Fibroblast of skin of left biceps (primary cell): ENCODE measurements around the gene RNU11.
A peak's percentile ranks its signal among the peaks of the same experiment; 100 is the strongest.
"Not testable (repeated sequence)": the region's sequence is repeated elsewhere in the genome, so short reads cannot be mapped to it uniquely, and the experiment has no call there.

Source experiments
- DNase-seq, 2 experiments: peaks; one replicate each; pipeline ENCODE4 v3.0.0-alpha.2; 2013; ENCODE audit warnings: low read depth in 2 of 2

Gene RNU11

DNA sequence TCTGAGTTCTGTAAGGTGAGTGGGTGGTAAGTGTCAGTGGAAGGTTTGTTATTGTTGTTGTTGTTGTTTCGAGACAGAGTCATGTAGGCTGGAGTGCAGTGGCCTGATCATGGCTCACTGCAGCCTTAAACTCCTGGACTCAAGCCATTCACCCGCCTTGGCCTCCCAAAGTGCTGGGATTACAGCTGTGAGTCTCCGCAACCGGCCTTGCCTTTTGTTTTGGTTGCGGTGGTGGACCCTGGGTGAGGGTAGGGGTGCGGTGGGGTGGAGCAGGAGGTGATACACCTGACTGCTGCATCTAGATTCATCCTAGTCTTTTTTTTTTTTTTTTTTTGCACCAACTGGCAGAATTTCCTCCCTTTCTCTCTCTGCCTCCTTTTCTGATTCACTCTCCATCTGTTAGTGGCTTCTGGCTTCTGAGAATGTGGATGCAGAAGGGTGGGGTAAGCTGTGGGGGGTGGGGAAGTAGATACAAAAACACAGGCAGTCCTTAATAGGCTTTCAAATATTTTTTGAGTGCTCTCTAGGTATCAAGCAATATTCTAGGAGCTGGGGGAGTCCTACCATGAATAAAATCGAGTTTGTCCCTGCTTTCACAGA is 15.6 kb downstream of the RNU11 start:
- DNase-seq, result no peak

DNA sequence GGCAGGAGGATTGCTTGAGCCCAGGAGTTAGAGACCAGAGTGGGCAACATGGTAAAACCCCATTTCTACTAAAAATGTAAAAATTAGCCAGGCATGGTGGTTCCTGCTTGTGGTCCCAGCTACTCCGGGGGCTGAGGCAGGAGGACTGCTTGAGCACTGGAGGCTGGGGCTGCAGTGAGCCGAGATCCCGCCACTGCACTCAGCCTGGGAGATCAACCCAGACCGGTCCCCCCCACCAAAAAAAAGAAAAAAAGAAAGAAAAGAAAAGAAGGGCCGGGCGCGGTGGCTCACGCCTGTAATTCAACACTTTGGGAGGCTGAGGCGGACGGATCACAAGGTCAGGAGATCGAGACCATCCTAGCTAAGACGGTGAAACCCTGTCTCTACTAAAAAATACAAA is 18.4 kb downstream of the RNU11 start:
- no peak for DNase-seq

DNA sequence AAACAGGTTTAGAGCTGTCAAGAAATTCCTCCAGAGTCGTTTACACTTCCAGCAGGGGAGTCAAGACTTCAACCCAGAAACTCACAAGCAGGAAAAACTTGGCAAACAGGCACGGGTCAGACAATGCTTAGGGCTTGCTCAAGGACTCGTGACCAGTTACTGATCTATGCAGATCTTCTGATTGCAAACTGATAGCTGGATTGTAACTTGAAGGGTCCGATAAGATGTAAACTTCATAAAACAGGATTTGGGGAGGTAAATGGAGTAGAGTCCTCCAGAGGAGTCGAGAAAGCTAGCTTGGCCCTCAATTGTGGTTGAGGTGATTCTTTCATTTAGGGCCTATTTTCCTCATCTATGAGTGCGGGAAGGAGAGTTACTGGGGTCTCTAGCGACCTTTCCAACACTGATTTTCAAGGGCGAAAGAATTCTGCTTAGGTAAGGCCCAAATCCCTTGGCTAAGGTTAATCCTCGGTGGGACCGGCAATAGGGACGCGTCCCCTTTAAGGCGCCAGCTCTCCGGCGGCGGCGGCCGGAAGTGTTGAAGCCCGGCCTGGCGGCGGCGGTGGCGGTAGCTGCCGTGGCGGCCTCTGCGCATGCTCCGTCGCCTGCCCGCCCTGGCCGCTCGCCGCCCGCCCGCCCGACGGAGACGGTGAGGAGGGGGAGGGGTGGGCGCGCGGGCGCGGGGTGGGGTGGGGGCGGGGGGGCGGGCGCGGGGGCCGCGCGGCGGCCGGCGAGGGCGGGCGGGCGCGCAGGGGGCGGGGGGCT is 20.0 kb downstream of the RNU11 start, which contains the start of gene GMEB1:
GMEB1 (plus strand) TSS at position 594 of the 765 bp plus-strand sequence. CDS start 14,829 bp downstream, outside the sequence.
- peak; percentile 57 to 62 for DNase-seq

DNA sequence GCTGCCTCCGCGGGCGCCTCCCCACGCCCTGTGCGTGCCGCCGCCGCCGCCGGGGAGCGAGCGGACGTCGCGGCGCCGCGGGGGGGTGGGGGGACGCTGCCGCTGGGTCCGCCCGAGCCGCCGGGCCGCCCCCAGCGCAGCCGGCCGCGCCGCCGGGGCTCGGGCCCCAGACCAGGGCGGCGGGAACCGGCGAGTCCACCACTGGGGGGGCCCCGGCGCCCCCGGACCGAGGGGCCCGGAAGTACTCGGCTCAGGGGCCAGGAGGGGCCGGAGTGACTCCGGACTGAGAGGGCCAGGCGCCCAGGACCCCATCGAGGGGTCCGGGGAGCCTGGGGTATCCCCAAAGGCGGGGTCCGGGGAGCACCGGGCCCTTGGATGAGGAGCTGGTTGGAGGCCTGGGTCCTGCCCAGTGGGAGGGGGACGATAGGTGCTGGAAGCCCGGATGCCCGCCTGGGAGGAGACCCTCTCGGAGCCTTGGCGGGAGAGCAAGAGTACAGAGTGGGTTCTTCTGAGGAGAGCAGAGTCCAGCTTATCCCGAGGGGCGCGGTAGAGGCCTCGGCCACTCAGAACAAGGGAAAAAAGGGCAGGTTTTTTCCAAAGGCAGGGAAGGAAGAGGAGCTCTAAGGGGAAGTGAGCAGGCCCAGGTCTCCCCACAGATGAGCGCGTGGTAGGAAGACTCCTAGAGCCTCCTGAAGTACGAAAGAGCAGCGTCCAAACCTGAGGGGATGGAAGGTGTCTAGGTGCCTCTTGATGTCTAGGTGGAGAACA is 20.7 kb downstream of the RNU11 start:
- DNase-seq, result peak in 1 of 2 experiments; percentile 39

DNA sequence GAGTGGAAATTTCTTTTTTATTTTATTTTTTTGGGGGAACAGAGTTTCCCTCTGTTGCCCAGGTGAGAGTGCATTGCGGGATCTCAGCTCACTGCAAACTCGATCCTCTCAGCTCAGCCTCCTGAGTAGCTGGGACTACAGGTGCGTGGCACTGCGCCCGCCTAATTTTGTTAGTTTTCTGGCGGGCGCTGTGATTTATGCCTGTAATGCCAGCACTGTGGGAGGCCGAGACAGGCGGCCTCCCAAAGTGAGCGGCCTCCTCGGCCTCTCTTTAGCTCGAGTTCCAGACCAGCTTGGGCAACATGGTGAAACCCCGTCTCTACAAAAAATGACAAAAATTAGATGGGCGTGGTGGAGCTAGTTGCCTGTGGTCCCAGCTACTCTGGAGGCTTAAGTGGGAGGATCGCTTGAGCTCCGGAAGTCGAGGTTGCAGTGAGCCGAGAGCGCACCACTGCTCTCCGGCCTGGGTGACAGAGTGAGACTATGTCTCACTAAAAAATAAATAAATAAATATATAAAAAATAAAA is 22.9 kb downstream of the RNU11 start:
- DNase-seq, result no peak

DNA sequence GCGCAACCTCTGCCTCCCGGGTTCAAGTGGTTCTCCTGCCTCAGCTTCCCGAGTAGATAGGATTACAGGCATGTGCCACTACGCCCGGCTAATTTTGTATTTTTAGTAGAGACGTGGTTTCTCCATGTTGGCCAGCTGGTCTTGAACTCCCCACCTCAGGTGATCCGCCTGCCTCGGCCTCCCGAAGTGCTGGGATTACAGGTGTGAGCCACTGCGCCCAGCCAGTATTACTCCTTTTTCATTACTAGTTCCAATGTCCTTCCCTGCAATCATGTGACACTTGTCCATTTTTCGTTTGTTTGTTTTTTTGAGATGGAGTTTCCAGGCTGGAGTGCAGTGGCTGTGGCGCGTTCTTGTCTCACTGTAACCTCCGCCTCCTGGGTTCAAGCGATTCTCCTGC is 24.6 kb downstream of the RNU11 start:
- not testable (repeated sequence) for DNase-seq

DNA sequence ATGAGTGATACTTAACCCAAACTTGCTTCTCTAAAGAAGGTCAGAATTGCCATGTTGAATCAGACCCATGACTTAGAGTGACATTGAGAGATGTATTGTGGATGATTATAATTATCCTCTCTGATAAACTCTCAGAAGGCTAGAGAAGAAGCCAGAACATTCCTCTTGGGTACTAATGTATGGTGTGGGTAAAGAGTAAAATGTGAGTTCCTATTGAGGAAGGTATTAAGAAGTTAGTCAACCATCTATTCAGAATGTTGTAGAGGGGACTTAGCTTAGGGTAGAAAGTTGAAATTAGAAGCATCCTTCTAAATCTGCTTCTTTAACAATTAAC is 27.5 kb downstream of the RNU11 start:
- no peak for DNase-seq

DNA sequence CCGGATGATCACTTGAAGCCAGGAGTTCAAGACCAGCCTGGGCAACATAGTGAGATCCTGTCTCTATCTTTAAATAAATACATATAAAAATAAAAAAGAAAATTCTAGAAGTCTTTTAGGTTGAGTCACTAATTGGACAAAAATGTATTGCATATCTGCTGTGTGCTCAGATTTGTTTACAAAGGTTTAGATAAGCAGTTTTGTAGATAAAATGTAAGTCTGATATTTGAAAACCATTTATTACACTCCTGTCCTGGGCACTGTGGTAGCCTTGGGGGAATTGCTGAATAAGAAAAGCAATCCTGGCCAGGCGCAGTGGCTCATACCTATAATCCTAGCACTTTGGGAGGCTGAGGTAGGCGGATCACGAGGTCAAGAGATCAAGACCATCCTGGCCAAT is 31.8 kb downstream of the RNU11 start:
- DNase-seq, result no peak

DNA sequence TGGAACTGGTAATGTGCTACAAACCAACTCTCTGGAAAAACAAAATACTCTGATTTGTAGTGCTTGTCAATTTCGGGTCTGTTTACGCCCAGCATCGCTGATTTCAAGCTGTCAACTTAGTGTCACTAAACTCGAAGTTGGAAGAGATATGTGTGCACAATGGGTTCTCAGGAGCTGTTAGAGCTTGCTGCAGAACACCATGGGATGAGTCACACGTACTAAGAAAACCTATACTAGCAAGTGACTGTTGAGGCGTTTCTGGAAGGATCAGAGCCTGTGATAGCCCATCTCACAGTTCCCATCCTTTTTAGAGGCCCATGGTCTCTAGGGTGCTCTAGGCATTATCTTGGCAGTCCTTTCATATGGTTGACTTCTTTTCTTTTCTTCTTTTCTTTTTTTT is 34.4 kb downstream of the RNU11 start:
- no peak for DNase-seq

DNA sequence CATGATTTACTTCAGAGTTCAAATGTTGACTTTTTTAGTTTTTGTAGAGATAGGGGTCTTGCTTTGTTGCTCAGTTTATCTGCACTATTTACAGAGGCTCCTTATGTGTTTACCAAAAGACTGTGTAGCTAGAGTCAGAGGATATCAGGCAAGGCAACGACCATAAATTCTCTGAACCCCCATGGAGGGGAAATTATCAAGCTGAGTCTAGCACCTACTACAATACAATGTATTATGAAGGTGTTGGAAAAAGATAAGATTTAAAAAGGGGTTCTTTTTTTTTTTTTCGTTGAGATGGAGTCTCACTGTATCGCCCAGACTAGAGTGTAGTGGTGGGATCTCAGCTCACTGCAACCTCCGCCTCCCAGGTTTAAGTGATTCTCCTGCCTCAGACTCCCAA is 36.5 kb downstream of the RNU11 start:
- DNase-seq, result no peak

DNA sequence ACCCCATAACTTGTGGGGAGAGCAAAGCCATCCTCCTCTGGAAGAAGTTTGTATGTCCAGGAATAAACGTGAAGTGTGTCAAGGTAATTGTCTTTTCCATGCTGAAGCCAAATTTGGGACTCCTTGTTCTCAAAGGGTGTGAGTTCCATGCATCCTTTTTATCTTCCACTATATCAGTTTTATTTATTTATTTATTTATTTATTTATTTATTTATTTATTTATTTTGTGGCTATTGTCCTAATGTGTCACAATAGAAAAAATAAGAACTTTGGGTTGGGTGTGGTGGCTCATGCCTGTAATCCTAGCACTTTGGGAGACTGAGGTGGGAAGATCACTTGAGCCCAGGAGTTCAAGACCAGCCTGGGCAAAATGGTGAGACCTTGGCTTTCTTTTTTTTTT is 43.2 kb downstream of the RNU11 start:
- not testable (repeated sequence) for DNase-seq
